PFSK-1 (cell line): Measurements from ENCODE around the gene CENPI.

Experiments
- FOXP2 ChIP-seq: optimal IDR thresholded peaks from 2 replicates; pipeline ENCODE3; 2011; ENCODE audit warnings: borderline replicate concordance, control low read depth, inconsistent platforms; ENCODE audit not compliant: insufficient read depth; ENCODE audit errors: extremely low read length, extremely low read depth
- TF ChIP-seq, protein P1 (sequence below), 2 experiments: IDR thresholded peaks; 2 replicates each; pipeline versions ENCODE4 v1.6.1 to v1.8.0; 2011 to 2012; ENCODE audit warnings: low read depth in 2 of 2, low read length in 2 of 2, control low read depth in 1 of 2, inconsistent platforms in 1 of 2, mild to moderate bottlenecking in 1 of 2, moderate library complexity in 1 of 2; ENCODE audit not compliant: insufficient read depth in 1 of 2

- TF ChIP-seq FOXP2, result no peak
- TF ChIP-seq, protein P1, sequence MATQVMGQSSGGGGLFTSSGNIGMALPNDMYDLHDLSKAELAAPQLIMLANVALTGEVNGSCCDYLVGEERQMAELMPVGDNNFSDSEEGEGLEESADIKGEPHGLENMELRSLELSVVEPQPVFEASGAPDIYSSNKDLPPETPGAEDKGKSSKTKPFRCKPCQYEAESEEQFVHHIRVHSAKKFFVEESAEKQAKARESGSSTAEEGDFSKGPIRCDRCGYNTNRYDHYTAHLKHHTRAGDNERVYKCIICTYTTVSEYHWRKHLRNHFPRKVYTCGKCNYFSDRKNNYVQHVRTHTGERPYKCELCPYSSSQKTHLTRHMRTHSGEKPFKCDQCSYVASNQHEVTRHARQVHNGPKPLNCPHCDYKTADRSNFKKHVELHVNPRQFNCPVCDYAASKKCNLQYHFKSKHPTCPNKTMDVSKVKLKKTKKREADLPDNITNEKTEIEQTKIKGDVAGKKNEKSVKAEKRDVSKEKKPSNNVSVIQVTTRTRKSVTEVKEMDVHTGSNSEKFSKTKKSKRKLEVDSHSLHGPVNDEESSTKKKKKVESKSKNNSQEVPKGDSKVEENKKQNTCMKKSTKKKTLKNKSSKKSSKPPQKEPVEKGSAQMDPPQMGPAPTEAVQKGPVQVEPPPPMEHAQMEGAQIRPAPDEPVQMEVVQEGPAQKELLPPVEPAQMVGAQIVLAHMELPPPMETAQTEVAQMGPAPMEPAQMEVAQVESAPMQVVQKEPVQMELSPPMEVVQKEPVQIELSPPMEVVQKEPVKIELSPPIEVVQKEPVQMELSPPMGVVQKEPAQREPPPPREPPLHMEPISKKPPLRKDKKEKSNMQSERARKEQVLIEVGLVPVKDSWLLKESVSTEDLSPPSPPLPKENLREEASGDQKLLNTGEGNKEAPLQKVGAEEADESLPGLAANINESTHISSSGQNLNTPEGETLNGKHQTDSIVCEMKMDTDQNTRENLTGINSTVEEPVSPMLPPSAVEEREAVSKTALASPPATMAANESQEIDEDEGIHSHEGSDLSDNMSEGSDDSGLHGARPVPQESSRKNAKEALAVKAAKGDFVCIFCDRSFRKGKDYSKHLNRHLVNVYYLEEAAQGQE (IDR thresholded peaks at IDR 0.05; ENCODE audit: insufficient read depth in 1 of 2, low read depth in 2 of 2, low read length in 2 of 2), result no peak
Observed at GRCh38 chrX:101057093-101057714, 40.8 kb upstream of the CENPI start.
